Mucosa of descending colon (tissue), 3 donors: ENCODE measurements around the gene PHLPP1. TPM values are rescaled to one million over a fixed set of nuclear protein-coding genes. Genes with fewer than 3 reads are reported as not detected.

ENCODE experiments used
- ATAC-seq: fragments of 200-7000 bp; cut with Tn5 transposase; one replicate; pipeline ENCODE4 v1.9.1; 2020; ENCODE audit warnings: mild to moderate bottlenecking, moderate library complexity
- DNase-seq, 3 donors: peaks; one replicate each; pipeline ENCODE4 v3.0.0-alpha.2; 2020
- H3K36me3 ChIP-seq: fragments of 200-600 bp; one replicate; pipeline ENCODE4 v1.8.0; 2021; ENCODE audit warnings: low read depth, mild to moderate bottlenecking
- H3K4me1 ChIP-seq: fragments of 200-600 bp; one replicate; pipeline ENCODE4 v1.8.0; 2021; ENCODE audit warnings: low read depth, mild to moderate bottlenecking
- H3K4me3 ChIP-seq: fragments of 200-600 bp; one replicate; pipeline ENCODE4 v1.8.0; 2021; ENCODE audit warnings: mild to moderate bottlenecking
- H3K9me3 ChIP-seq: fragments of 200-600 bp; one replicate; pipeline ENCODE4 v1.8.0; 2021; ENCODE audit warnings: mild to moderate bottlenecking
- intact Hi-C, 2 donors: fragments of 100-400 bp; cut with DNase I in 1 of 2; cut with micrococcal nuclease in 1 of 2; formaldehyde crosslinking; loops; one replicate each; pipeline versions ENCODE4 v1.11.0 to v1.11.1; 2022; cut with DNase I, micrococcal nuclease
- total RNA-seq, 3 donors: library from RNA; stranded (reverse); fragmentation: NEBNext Ultra II Directional in 2 of 3; extraction: Animal tissue kit (Norgen Biotek cat#: 25700) in 2 of 3; gene quantifications; one replicate each; pipeline versions ENCODE4 v1.2.1 to v1.2.4, GENCODE V29; 2021 to 2023
- TF ChIP-seq, protein P1 (sequence below): fragments of 200-600 bp; IDR thresholded peaks from one replicate; pipeline ENCODE4 v1.8.0; 2022; ENCODE audit warnings: antibody characterized with exemption, mild to moderate bottlenecking
- donor health status: DM: no; HTN: no; CAD: no; lungs with moderate emphysema.
- donor health status: DM: no; HTN: no; CAD: no.
- donor health status: DM: no; HTN: yes; CAD: no.

PHLPP1 gene
- total RNA-seq, 3 donors from 2014 or later: 17.9 to 28.9 (median 19.7) TPM

DNA sequence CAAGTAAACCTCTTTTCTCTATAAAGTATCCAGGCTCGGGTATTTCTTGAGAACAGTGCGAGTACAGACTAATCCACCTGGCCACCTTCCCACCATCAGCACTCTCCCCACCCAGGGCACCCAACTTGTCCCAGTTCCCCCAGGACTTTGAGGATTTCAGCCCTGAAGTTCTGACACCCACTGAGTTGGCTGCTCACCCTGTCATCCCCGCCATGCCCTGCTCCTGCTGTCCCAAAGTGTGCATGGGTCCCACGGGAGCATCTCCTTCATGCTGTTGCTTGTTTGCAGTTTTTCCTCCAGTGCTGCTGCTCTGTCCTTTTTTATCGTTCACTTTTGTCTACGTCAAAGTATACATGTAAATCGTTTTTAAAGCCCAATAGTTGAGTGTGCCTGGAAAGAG is 273.9 kb downstream of the PHLPP1 start:
- no peak for DNase-seq
- Histone ChIP-seq H3K4me1 (no peaks in the 10 kb centered on the region), H3K36me3 (no peaks in the 10 kb centered on the region), H3K4me3 (no peak overlapping the region), H3K9me3 (no peaks in the 10 kb centered on the region)
- TF ChIP-seq, protein P1, sequence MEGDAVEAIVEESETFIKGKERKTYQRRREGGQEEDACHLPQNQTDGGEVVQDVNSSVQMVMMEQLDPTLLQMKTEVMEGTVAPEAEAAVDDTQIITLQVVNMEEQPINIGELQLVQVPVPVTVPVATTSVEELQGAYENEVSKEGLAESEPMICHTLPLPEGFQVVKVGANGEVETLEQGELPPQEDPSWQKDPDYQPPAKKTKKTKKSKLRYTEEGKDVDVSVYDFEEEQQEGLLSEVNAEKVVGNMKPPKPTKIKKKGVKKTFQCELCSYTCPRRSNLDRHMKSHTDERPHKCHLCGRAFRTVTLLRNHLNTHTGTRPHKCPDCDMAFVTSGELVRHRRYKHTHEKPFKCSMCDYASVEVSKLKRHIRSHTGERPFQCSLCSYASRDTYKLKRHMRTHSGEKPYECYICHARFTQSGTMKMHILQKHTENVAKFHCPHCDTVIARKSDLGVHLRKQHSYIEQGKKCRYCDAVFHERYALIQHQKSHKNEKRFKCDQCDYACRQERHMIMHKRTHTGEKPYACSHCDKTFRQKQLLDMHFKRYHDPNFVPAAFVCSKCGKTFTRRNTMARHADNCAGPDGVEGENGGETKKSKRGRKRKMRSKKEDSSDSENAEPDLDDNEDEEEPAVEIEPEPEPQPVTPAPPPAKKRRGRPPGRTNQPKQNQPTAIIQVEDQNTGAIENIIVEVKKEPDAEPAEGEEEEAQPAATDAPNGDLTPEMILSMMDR: no peak
- ATAC-seq: no peak
- intact Hi-C loops: loop anchor here in 1 of 2 donors (10.0 kb wide), 1 partner anchor 404 kb away; no protein-coding TSS in a partner anchor

DNA sequence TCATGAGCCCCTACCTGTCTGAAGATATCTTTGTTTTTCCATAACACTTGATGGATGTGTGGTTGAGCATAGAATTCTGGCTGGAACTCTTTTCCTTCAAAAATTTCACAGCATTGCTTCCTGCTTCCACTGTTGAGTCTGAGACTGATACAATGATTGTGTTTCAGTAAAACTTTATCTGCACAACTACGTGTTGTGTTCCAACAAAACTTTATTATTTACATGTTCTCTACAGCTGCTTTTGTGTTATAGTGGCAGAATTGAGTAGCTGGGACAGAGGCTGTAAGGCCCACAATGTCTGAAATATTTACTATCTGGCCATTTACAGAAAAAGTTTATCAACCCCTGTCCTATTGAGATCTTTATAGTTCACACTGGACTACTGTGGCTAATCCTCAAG is 275.3 kb downstream of the PHLPP1 start:
- intact Hi-C loops: no loop called here
- TF ChIP-seq, protein P1: no peak
- Histone ChIP-seq H3K4me1 (no peaks in the 10 kb centered on the region), H3K36me3 (no peaks in the 10 kb centered on the region), H3K9me3 (no peaks in the 10 kb centered on the region), H3K4me3 (no peak overlapping the region)
- DNase-seq: no peak
- ATAC-seq: no peak

DNA sequence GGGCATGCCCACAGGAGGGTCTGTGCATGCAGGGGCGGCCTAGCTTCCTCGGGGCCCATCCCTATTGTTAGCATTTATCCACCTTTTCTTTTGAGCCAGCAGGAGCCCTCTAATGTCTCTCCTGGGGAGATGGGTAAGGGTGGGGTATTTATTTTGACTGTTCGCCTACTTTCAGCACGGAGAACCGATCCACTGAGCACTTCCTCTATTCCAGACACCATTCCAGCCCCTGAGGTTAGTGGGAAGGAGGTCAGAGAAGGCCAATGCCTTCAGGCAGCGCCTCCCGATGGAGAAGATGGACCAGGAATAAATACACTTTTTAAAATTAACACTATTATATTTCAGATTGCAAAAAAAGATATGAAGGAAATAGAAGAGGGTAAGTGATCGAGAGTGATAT is 276.0 kb downstream of the PHLPP1 start:
- intact Hi-C loops: no loop called here
- TF ChIP-seq, protein P1: no peak
- no peak overlapping the region for H3K4me3 ChIP-seq
- ATAC-seq (no peak), DNase-seq (no peak)
- H3K9me3 ChIP-seq: no peaks in the 10 kb centered on the region
- H3K36me3 ChIP-seq: no peaks in the 10 kb centered on the region
- H3K4me1 ChIP-seq: no peaks in the 10 kb centered on the region

DNA sequence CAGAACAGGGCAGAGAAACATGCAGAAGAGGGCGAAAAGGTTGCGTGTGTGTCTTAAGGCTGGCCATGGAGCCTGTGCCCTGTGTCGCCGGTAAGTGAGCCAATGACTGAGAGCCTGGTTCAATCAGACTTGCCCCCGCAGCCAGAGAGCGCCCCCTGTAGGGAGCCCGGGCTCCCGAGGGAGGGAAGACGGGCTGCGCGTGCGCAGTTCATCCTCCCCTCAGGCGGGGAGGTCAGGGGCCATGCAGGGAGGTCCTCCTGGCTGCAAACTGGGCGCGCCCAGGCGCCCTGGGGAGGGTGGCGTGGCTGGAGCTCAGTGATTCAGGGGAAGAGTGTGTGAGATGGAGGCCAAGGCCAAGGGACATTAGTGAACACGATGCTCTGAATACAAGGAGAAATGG is 276.6 kb downstream of the PHLPP1 start:
- TF ChIP-seq, protein P1: no peak
- Histone ChIP-seq H3K4me3 (no peak overlapping the region), H3K4me1 (no peaks in the 10 kb centered on the region), H3K36me3 (no peaks in the 10 kb centered on the region), H3K9me3 (no peaks in the 10 kb centered on the region)
- ATAC-seq (no peak), DNase-seq (no peak)
- intact Hi-C loops: no loop called here

DNA sequence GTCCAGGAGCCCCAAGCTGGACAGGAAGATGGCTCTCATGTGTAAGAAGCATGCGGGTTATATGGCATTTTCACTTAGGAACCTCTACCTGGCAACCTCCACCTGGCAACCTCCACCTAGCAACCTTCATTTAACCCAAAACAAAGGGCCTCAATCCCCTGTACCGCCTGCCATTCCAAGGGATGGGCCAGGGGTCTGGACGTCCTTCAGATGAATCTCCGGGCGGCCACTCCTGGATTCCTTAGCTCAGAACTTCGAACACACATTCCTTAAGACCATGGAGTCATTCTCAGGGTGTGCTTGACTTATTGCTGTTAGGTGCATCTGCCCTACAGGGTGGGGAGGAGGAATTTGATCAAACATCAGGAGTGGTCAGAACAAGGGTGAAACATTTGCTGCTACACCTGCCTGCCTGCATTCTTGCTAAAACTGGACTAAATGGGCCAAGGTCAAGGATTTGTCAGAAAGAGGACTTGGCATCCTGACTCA is 277.6 kb downstream of the PHLPP1 start:
- Histone ChIP-seq H3K4me3 (no peak overlapping the region), H3K4me1 (no peaks in the 10 kb centered on the region), H3K9me3 (no peaks in the 10 kb centered on the region), H3K36me3 (no peaks in the 10 kb centered on the region)
- DNase-seq (no peak), ATAC-seq (no peak)
- TF ChIP-seq, protein P1: no peak
- intact Hi-C loops: no loop called here

DNA sequence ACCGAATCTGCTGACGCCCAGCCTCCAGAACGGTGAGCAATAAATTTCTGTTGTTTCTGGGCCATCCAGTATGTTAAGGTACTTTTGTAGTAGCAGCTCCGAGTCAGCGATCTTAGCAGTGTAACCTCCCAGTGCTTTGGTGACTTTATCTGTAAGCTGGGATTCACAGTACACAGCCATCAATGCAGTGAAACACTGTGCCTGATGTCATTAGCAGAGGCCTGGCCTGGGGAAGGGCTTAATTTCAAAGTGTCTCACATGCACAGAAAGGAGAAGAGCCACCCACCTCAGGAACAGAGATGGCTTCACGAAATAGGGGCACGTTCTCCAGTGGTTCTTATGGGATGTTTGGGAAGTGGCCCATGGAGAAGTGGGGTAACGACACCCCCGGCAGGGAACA is 281.2 kb downstream of the PHLPP1 start:
- H3K9me3 ChIP-seq: no peaks in the 10 kb centered on the region
- ATAC-seq (no peak), DNase-seq (no peak)
- no peaks in the 10 kb centered on the region for H3K4me1 ChIP-seq
- no peaks in the 10 kb centered on the region for H3K36me3 ChIP-seq
- intact Hi-C loops: no loop called here
- TF ChIP-seq, protein P1: no peak
- no peak overlapping the region for H3K4me3 ChIP-seq
